AG08396 (cell line): ENCODE data around the gene MC1R.
A peak's percentile ranks its signal among the peaks of the same experiment; 100 is the strongest.
"Not testable (repeated sequence)": the region's sequence is repeated elsewhere in the genome, so short reads cannot be mapped to it uniquely, and the experiment has no call there.

Experiments used
- DNase-seq: peaks from one replicate; pipeline ENCODE4 v3.0.0; 2012; ENCODE audit warnings: low spot score, mixed read lengths

MC1R gene

DNA sequence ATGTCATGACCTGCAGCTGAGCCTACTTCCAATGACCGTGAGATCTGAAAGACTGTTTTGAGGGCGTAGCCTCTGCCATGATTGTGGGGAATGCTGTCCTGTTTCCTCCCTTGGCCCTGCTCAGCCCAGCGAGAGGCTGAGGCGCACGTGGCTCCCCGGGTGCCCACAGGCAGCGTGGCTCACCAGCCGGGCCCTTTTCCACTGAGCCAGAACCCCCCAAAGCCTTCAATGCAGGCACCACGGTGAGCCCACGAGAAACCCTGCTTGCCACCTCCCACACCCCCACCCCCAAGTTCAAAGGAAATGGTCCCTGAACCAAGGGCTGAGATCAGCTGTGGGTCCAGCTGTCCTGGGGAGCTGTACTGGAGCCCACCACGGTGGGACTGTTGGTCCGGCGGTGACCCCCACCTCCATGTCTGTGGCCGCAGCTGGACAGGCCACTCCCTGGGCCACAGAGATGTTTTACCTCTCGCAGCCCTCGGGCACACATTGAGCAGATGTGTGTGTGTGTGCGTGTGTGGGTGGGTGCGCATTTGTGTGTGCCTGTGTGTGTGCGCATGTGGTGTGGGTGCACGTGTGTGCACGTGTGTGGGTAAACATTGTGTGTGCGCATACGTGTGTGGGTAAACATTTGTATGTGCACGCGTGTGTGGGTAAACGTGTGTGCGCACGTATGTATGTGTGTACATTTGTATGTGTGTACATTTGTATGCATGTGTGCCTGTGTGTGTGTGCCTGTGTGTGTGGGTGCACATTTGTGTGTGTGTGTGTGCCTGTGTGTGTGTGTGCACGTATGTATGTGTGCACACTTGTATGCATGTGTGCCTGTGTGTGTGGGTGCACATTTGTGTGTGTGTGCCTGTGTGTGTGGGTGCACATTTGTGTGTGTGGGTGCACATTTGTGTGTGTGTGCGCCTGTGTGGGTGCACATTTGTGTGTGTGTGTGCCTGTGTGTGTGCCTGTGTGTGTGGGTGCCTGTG lies 5.0 kb upstream of the MC1R start:
- no peak for DNase-seq

GRCh38 chr16:89914642-89915285 lies 3.9 kb upstream of the MC1R start:
- DNase-seq = not testable (repeated sequence)

DNA sequence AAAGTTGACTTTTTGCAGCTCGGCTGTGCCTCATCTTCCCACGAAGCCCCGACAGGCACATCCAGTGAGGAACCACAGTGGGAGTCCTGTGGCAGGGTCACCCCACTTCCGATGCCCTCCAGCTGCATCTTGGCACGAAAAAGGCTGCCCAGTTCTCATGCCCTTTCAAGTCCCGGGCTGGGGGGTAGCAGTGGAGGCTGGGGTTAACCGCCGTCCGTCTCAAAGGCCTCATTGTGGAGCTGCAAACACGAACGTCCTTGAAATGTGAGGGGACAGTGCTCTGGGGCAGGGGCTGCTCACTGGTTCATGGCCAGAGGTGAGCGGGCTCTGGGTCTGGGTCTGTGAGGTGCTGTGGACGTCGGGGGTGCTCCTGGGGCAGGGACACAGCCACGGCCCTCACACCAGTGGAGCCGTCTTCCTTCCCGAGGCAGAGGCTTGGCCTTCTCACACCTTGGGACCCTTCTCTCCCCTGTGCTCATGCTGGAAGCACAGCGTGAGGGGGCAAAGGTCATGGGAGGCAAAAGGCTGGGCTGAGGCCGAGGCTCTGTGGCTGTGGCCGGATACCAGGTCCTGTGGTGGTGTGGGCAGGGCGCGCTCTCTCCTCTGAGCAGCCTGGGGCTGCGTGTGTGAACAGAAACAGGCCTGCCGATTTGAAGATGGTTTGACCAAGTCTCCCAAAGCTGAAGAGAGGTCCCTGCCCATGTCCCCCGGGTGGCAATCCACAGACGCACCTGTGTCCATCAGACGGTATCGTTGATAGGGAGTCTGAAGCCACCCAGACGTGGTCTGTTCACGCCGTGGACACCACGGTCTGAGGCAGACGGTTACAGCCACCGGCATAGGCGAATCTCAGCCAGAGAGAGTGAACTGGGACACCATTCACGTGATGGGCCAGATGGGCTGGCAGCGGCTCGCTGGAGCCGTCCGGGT lies 3.1 kb upstream of the MC1R start:
- DNase-seq = no peak

DNA sequence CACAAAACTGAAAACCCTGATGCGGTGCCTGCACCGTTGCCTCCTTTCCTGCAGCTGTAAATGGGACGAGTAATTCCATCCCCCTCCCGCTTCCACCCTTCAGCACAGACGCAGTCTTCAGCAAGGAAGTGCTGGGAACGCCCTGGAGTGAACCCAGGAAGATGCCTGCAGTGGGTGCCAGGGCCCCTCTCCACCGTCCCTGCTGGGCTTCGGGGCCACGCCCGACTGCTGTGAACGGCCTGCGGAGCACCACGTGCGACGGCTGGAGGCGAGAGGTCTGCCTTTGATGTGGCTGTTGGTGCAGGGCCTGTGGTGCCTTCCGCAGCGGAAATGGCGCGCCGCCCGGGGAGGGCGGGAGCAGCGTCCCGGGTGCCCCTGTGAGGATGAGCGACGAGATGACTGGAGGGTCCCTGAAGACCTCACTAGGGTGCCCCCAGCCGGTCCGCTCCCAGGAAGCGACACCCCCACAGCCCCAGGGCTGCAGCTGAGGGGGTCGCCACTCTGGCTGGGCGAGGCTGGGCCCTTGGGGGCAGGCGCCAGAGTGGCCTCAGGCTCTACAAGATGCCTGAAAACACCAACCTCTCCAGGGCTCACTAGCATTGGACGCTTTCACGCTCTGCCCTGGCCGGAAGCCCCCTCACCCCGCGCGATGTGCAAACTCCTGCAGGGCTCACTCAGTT lies 749 bp upstream of the MC1R start:
- peak; percentile 75 for DNase-seq

DNA sequence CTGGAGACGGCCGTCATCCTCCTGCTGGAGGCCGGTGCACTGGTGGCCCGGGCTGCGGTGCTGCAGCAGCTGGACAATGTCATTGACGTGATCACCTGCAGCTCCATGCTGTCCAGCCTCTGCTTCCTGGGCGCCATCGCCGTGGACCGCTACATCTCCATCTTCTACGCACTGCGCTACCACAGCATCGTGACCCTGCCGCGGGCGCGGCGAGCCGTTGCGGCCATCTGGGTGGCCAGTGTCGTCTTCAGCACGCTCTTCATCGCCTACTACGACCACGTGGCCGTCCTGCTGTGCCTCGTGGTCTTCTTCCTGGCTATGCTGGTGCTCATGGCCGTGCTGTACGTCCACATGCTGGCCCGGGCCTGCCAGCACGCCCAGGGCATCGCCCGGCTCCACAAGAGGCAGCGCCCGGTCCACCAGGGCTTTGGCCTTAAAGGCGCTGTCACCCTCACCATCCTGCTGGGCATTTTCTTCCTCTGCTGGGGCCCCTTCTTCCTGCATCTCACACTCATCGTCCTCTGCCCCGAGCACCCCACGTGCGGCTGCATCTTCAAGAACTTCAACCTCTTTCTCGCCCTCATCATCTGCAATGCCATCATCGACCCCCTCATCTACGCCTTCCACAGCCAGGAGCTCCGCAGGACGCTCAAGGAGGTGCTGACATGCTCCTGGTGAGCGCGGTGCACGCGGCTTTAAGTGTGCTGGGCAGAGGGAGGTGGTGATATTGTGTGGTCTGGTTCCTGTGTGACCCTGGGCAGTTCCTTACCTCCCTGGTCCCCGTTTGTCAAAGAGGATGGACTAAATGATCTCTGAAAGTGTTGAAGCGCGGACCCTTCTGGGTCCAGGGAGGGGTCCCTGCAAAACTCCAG lies 1.1 kb downstream of the MC1R start:
- DNase-seq = no peak

DNA sequence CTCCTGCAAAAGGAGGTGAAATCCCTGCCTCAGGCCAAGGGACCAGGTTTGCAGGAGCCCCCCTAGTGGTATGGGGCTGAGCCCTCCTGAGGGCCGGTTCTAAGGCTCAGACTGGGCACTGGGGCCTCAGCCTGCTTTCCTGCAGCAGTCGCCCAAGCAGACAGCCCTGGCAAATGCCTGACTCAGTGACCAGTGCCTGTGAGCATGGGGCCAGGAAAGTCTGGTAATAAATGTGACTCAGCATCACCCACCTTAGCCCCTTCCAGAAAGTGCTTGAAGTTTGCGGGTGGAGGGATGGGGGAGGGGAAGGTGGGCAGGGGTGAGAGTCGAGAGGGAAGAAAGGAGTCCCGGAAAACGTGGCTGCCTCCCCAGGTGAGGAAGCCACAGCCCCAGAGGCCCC lies 2.1 kb downstream of the MC1R start:
- no peak for DNase-seq

- DNase-seq = no peak
These were observed 2.6 kb downstream of the MC1R start for GRCh38 chr16:89921131-89921701.

- DNase-seq = peak; percentile 93
These were observed 3.2 kb downstream of the MC1R start for GRCh38 chr16:89921702-89922476.

GRCh38 chr16:89922477-89922883 lies 3.8 kb downstream of the MC1R start:
- DNase-seq = peak; percentile 93

- peak; percentile 99 for DNase-seq
These were observed 4.4 kb downstream of the MC1R start, which contains the start of gene TUBB3 for GRCh38 chr16:89922884-89923639. Gene TUBB3, plus strand, starts transcription at chr16:89923342. Its CDS starts 60 bp downstream, at chr16:89923402.

- no peak for DNase-seq
These were observed 5.1 kb downstream of the MC1R start for GRCh38 chr16:89923640-89924296.

DNA sequence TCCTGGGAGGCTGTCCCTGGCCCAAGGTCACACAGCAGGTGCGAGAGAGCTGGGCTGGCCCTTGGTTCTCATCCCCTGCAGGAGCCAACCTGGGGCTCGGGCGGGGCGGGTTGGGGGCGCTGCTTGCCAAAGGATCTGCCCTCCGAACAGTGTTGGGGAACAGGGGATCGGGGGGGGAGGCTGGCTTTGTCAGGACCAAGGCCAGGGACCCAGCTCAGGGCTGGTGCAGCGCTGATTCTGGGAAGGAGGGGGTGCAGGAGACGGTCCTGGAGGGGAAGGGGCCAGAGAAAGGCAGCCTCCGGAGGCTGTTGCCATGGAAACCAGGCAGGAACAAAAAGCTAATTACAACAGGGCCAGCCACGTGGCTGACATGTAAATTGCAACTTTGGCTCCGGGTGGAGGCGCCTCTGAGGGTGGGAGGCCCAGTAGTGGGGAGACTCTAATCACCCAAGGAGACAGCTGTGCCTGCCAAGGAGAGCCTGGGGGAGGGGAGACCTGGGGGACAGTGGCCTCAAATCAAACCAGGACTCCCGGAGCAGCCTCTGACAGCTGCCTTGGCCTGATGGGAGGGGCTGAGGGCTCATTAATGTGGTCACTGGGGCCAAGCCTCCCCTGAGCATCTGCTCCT lies 5.7 kb downstream of the MC1R start:
- peak; percentile 64 for DNase-seq

DNA sequence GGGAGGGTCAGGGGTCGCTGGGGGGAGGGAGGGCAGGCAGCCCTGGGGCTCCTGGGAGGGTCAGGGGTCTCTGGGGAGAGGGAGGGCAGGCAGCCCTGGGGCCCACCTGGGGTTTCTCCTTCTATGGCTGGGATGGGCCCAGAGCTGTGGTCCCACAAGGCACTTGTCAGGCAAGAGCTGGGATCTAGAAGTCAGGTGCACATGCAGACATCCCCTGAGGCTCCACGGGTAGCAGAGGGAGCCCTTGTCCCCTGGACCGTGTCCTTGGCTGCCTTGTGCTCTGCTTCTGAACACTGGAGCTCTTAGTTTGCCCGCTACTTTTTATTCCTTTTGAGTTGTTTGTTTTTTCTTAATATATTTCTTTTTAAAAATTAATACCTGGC lies 6.3 kb downstream of the MC1R start:
- DNase-seq = no peak

DNA sequence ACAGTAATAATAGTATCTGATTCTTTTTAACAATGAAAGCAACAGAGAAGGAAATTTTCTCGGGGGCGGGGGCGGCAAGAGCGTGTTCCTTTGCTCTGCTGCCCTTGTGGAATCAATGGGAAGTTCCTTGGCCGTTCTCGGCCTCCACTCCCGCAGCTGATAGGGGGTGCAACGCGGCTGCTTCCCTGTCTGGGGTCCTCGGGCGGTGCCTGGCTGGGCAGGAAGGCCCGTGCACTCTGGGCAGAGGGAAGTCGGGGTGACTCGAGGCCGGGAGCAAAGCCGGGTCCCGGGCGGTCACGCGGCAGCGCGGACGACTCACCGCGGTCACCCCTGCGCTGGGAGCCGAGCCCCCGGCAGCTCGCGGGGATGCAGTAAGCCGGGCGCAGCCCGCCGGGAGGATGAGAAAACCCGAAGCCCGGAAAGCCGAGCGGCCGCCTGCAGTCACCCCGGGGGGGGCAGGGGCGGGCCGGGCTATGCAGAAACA lies 7.0 kb downstream of the MC1R start:
- peak; percentile 50 for DNase-seq

DNA sequence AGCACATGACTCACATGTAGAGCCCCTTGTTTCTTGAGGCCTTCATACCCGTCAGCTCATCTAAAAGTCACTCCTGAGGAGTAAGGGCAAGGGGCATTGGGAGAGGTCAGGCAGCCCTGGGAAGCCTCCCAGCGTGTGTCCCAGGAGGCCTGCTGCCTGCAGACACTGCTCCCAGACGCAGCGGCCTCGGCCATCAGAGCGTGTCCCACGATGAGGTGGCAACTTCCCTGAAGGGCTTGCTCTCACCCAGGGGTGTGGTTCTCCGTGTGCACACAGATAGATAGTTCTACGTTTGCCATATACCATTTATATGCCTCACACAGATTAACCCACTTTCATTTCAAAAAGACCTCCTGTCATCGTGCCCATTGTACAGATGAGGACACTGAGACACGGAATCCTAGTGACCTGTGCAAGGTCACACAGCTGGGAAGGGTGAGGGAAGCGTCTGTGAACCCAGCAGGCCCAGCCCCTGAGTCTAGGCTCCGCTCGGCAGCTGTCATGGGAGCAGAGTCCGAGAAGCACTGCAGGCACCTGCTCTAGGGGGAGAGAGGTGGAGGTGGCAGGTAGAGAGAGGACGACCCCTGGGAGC lies 12.7 kb downstream of the MC1R start:
- DNase-seq = no peak

DNA sequence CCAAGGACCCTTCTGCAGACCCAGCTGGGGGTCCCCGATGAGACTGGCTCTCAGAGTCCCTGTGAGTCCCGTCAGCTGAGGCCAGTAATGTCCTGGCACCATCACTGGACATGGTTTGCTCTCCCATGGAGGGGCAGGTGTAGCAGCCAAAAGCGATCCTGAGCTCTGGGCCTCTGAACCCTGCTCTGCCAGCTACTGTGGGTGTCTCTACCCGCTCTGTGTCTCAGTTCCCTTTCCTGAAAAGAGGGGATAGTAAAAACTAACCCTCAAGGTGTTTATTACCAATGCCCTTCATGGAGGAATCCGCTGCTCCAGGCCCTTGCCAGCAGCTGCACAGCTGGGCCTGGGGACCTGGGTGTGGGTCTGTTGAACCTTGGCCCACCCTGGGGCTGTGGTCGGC lies 13.3 kb downstream of the MC1R start:
- DNase-seq = no peak

GRCh38 chr16:89934019-89934418 lies 15.4 kb downstream of the MC1R start:
- not testable (repeated sequence) for DNase-seq
